D721Med (cell line): ENCODE results near the gene SSX2IP.

Source experiments
- DNase-seq: peaks from one replicate; pipeline ENCODE4 v3.0.0; 2011; ENCODE audit warnings: low spot score; ENCODE audit not compliant: insufficient read length
- FAIRE-seq: peaks from 2 replicates; lab custom pipeline; 2011; peaks lifted over from hg19 to GRCh38; lab: Jason Lieb, UNC
- CTCF ChIP-seq: IDR thresholded peaks from 2 replicates; pipeline ENCODE4 v1.5.1; 2012; ENCODE audit warnings: mild to moderate bottlenecking, control low read depth; ENCODE audit not compliant: insufficient read depth; ENCODE audit errors: missing control alignments

Gene SSX2IP

GRCh38 chr1:84619383-84620102 lies 70.7 kb downstream of the SSX2IP start:
- FAIRE-seq: no peak
- TF ChIP-seq CTCF: no peak

GRCh38 chr1:84617349-84617748 lies 72.9 kb downstream of the SSX2IP start:
- no peak for TF ChIP-seq CTCF
- no peak for DNase-seq
- FAIRE-seq: no peak

More at GRCh38 chr1:84619383-84620102, 70.7 kb downstream of the SSX2IP start:
- DNase-seq: no peak

- FAIRE-seq: no peak
- TF ChIP-seq CTCF: no peak
- DNase-seq: no peak
Measured at GRCh38 chr1:84615790-84616189, 74.5 kb downstream of the SSX2IP start.

- FAIRE-seq (no peak), DNase-seq (no peak)
- TF ChIP-seq CTCF: no peak
Measured at GRCh38 chr1:84613887-84614286, 76.4 kb downstream of the SSX2IP start.

- no peak for FAIRE-seq
- TF ChIP-seq CTCF: no peak
- no peak for DNase-seq
Measured at GRCh38 chr1:84613026-84613425, 77.2 kb downstream of the SSX2IP start.

GRCh38 chr1:84611796-84612195 lies 78.5 kb downstream of the SSX2IP start:
- TF ChIP-seq CTCF: no peak
- no peak for FAIRE-seq

GRCh38 chr1:84611091-84611490 lies 79.2 kb downstream of the SSX2IP start:
- no peak for FAIRE-seq
- TF ChIP-seq CTCF: no peak
- DNase-seq: no peak

More at GRCh38 chr1:84611796-84612195, 78.5 kb downstream of the SSX2IP start:
- DNase-seq: no peak
